Ecto neural progenitor cell (in vitro differentiated cells): ENCODE data around the gene ZNF594.
"Not testable (repeated sequence)": the region's sequence is repeated elsewhere in the genome, so short reads cannot be mapped to it uniquely, and the experiment has no call there.

Experiments used
- DNase-seq: peaks from one replicate; pipeline ENCODE4 v3.0.0-alpha.2; 2018; ENCODE audit warnings: low spot score

Gene ZNF594

GRCh38 chr17:5201011-5201410, 9.3 kb upstream of the ZNF594 start:
- no peak for DNase-seq

GRCh38 chr17:5200360-5200759, 8.7 kb upstream of the ZNF594 start:
- DNase-seq, result no peak

GRCh38 chr17:5198472-5198871, 6.8 kb upstream of the ZNF594 start:
- DNase-seq, result no peak

GRCh38 chr17:5194346-5194745, 2.7 kb upstream of the ZNF594 start:
- DNase-seq, result no peak

- no peak for DNase-seq
These were observed 7.4 kb downstream of the ZNF594 start for GRCh38 chr17:5184288-5184687.

GRCh38 chr17:5183410-5183793, 8.3 kb downstream of the ZNF594 start:
- DNase-seq, result no peak

GRCh38 chr17:5182597-5183409, 8.9 kb downstream of the ZNF594 start:
- no peak for DNase-seq

GRCh38 chr17:5181509-5182305, 10.0 kb downstream of the ZNF594 start:
- DNase-seq, result no peak

- DNase-seq, result no peak
These were observed 12.7 kb downstream of the ZNF594 start for GRCh38 chr17:5179003-5179402.

- not testable (repeated sequence) for DNase-seq
These were observed 16.6 kb downstream of the ZNF594 start for GRCh38 chr17:5175027-5175426.

GRCh38 chr17:5165791-5166564, 25.7 kb downstream of the ZNF594 start:
- not testable (repeated sequence) for DNase-seq

GRCh38 chr17:5164436-5164835, 27.2 kb downstream of the ZNF594 start:
- no peak for DNase-seq

GRCh38 chr17:5161793-5162192, 29.9 kb downstream of the ZNF594 start:
- DNase-seq, result not testable (repeated sequence)

GRCh38 chr17:5160702-5161101, 31.0 kb downstream of the ZNF594 start:
- not testable (repeated sequence) for DNase-seq

- not testable (repeated sequence) for DNase-seq
These were observed 45.5 kb downstream of the ZNF594 start for GRCh38 chr17:5146122-5146521.

GRCh38 chr17:5142877-5143276, 48.8 kb downstream of the ZNF594 start:
- not testable (repeated sequence) for DNase-seq

- peak; percentile 42 for DNase-seq
These were observed 52.3 kb downstream of the ZNF594 start for GRCh38 chr17:5139458-5139732.

- DNase-seq, result peak; percentile 41
These were observed 52.8 kb downstream of the ZNF594 start for GRCh38 chr17:5138616-5139457.

GRCh38 chr17:5138198-5138544, 53.5 kb downstream of the ZNF594 start:
- not testable (repeated sequence) for DNase-seq

- DNase-seq, result not testable (repeated sequence)
These were observed 54.0 kb downstream of the ZNF594 start for GRCh38 chr17:5137511-5138197.
